HEK293 (cell line): ENCODE data around the gene UBASH3B.

Experiments
- CTCF ChIA-PET: fragments of 350-600 bp; formaldehyde crosslinking; extraction: SDS; loops from one replicate; lab custom pipeline; 2021; ENCODE audit warnings: antibody characterized with exemption; lab: Yijun Ruan, JAX
- POLR2A ChIA-PET: fragments of 300-600 bp; formaldehyde crosslinking; extraction: SDS; loops from one replicate; lab custom pipeline; 2020; ENCODE audit warnings: antibody characterized with exemption, inconsistent platforms; lab: Yijun Ruan, JAX
- H3K27ac ChIP-seq: fragments of 200-500 bp; sonication (Bioruptor generic); 2 replicates; pipeline ENCODE4 v1.5.1; 2014; ENCODE audit warnings: low read depth, low read length, control low read depth, inconsistent platforms; ENCODE audit errors: extremely low read depth
- H3K36me3 ChIP-seq, 2 experiments: fragments of 200-500 bp in 1 of 2; sonication (Bioruptor generic) in 1 of 2; 1 replicate in 1 of 2; 2 replicates in 1 of 2; pipeline ENCODE4 v1.5.1; 2014 to 2017; ENCODE audit warnings: inconsistent platforms in 2 of 2, low read length in 2 of 2; ENCODE audit not compliant: control insufficient read depth in 2 of 2, insufficient read depth in 1 of 2
- H3K4me1 ChIP-seq: fragments of 200-500 bp; sonication (Bioruptor generic); 2 replicates; pipeline ENCODE4 v1.5.1; 2014; ENCODE audit warnings: mild to moderate bottlenecking, low read length, inconsistent platforms; ENCODE audit not compliant: control insufficient read depth, insufficient read depth
- H3K4me3 ChIP-seq: 2 replicates; pipeline ENCODE4 v1.5.1; 2011; ENCODE audit warnings: low read depth, mild to moderate bottlenecking, control low read depth, low read length, moderate library complexity
- H3K9me3 ChIP-seq: fragments of 200-500 bp; sonication (Bioruptor generic); 2 replicates; pipeline ENCODE4 v1.5.1; 2014; ENCODE audit warnings: low read depth, low read length, inconsistent platforms; ENCODE audit not compliant: control insufficient read depth, insufficient read depth
- BCL11B ChIP-seq: fragments of 450-650 bp; formaldehyde crosslinking; IDR thresholded peaks from 2 replicates; pipeline ENCODE4 v1.5.1; 2016; ENCODE audit warnings: low read depth, missing biosample characterization, missing genetic modification characterization
- KLF1 ChIP-seq: fragments of 450-650 bp; formaldehyde crosslinking; IDR thresholded peaks from 2 replicates; pipeline ENCODE4 v1.5.1; 2016; ENCODE audit warnings: missing biosample characterization, missing genetic modification characterization
- KLF17 ChIP-seq: fragments of 450-650 bp; formaldehyde crosslinking; IDR thresholded peaks from 2 replicates; pipeline ENCODE4 v1.5.1; 2016; ENCODE audit warnings: missing biosample characterization, missing genetic modification characterization
- MYNN ChIP-seq: fragments of 450-650 bp; formaldehyde crosslinking; IDR thresholded peaks from 2 replicates; pipeline ENCODE4 v1.5.1; 2016; ENCODE audit warnings: missing biosample characterization, missing genetic modification characterization, borderline replicate concordance
- SP2 ChIP-seq: fragments of 450-650 bp; formaldehyde crosslinking; IDR thresholded peaks from 2 replicates; pipeline ENCODE4 v1.5.1; 2016; ENCODE audit warnings: missing biosample characterization, missing genetic modification characterization
- SP3 ChIP-seq: fragments of 450-650 bp; formaldehyde crosslinking; IDR thresholded peaks from 2 replicates; pipeline ENCODE4 v1.5.1; 2016; ENCODE audit warnings: missing biosample characterization, missing genetic modification characterization
- SP7 ChIP-seq: fragments of 450-650 bp; formaldehyde crosslinking; IDR thresholded peaks from 2 replicates; pipeline ENCODE4 v1.5.1; 2016; ENCODE audit warnings: missing biosample characterization, missing genetic modification characterization
- TCF7L2 ChIP-seq: IDR thresholded peaks from 2 replicates; pipeline ENCODE4 v1.6.1; 2011; ENCODE audit warnings: low read depth, mild to moderate bottlenecking, inconsistent platforms, low read length, moderate library complexity, borderline replicate concordance
- ZBTB11 ChIP-seq: fragments of 450-650 bp; formaldehyde crosslinking; conservative IDR thresholded peaks from 2 replicates; pipeline ENCODE4 v1.5.1; 2016; ENCODE audit warnings: low read depth, missing biosample characterization, missing genetic modification characterization
- ZFHX2 ChIP-seq: fragments of 450-650 bp; formaldehyde crosslinking; conservative IDR thresholded peaks from 2 replicates; pipeline ENCODE4 v1.5.1; 2016; ENCODE audit warnings: missing biosample characterization, missing genetic modification characterization
- ZIC2 ChIP-seq: fragments of 450-650 bp; formaldehyde crosslinking; IDR thresholded peaks from 2 replicates; pipeline ENCODE4 v1.5.1; 2016; ENCODE audit warnings: missing biosample characterization, missing genetic modification characterization
- ZNF132 ChIP-seq: fragments of 450-650 bp; formaldehyde crosslinking; IDR thresholded peaks from 2 replicates; pipeline ENCODE4 v1.5.1; 2017; ENCODE audit warnings: missing biosample characterization, missing genetic modification characterization, borderline replicate concordance
- ZNF133 ChIP-seq: fragments of 450-650 bp; formaldehyde crosslinking; IDR thresholded peaks from 2 replicates; pipeline ENCODE4 v1.5.1; 2016; ENCODE audit warnings: missing biosample characterization, missing genetic modification characterization
- ZNF223 ChIP-seq: fragments of 450-650 bp; formaldehyde crosslinking; IDR thresholded peaks from 2 replicates; pipeline ENCODE4 v1.5.1; 2016; ENCODE audit warnings: missing biosample characterization, missing genetic modification characterization
- ZNF24 ChIP-seq: fragments of 450-650 bp; formaldehyde crosslinking; IDR thresholded peaks from 2 replicates; pipeline ENCODE4 v1.5.1; 2016; ENCODE audit warnings: missing biosample characterization, missing genetic modification characterization
- ZNF280D ChIP-seq: fragments of 450-650 bp; formaldehyde crosslinking; IDR thresholded peaks from 2 replicates; pipeline ENCODE4 v1.5.1; 2016; ENCODE audit warnings: missing biosample characterization, missing genetic modification characterization
- ZNF335 ChIP-seq: fragments of 450-650 bp; formaldehyde crosslinking; conservative IDR thresholded peaks from 2 replicates; pipeline ENCODE4 v1.5.1; 2016; ENCODE audit warnings: missing biosample characterization, missing genetic modification characterization
- ZNF548 ChIP-seq: fragments of 450-650 bp; formaldehyde crosslinking; IDR thresholded peaks from 2 replicates; pipeline ENCODE4 v1.5.1; 2016; ENCODE audit warnings: missing biosample characterization, missing genetic modification characterization
- ZNF623 ChIP-seq: fragments of 450-650 bp; formaldehyde crosslinking; IDR thresholded peaks from 2 replicates; pipeline ENCODE4 v1.5.1; 2016; ENCODE audit warnings: missing biosample characterization, missing genetic modification characterization
- ZNF777 ChIP-seq: fragments of 450-650 bp; formaldehyde crosslinking; IDR thresholded peaks from 2 replicates; pipeline ENCODE4 v1.5.1; 2017; ENCODE audit warnings: missing biosample characterization, missing genetic modification characterization, borderline replicate concordance
- ZSCAN30 ChIP-seq: fragments of 450-650 bp; IDR thresholded peaks from 2 replicates; pipeline ENCODE4 v1.5.1; 2018; ENCODE audit warnings: missing biosample characterization, mild to moderate bottlenecking, missing genetic modification characterization, moderate library complexity

The UBASH3B gene

GRCh38 chr11:122717264-122717867 lies 61.8 kb downstream of the UBASH3B start:
- H3K9me3 ChIP-seq, result no peaks in the 10 kb centered on the region
- no peak overlapping the region for H3K27ac ChIP-seq
- ChIA-PET CTCF (no interaction called here), POLR2A (no interaction called here)
- no peak overlapping the region for H3K4me3 ChIP-seq
- H3K36me3 ChIP-seq, result no peaks in the 10 kb centered on the region
- H3K4me1 ChIP-seq, result 0 out of 2 replicates have a peak, but pooled peaks cover 3% of the 10 kb centered on the region
- TF ChIP-seq ZNF133 (tag by site-specific recombination) (no peak), ZNF623 (no peak), ZIC2 (tag by site-specific recombination) (0 out of 2 replicates have a peak, but pooled peaks have one; percentile 11), ZNF335 (tag by site-specific recombination) (no peak)

- H3K36me3 ChIP-seq, result no peaks in the 10 kb centered on the region
- TF ChIP-seq TCF7L2, result no peak
- TF ChIP-seq ZNF24 (tag by site-specific recombination), result no peak
- no peak for TF ChIP-seq ZNF132 (tag by site-specific recombination)
- no peak for TF ChIP-seq KLF1
- TF ChIP-seq BCL11B (tag by site-specific recombination), result no peak
- TF ChIP-seq ZNF777 (tag by site-specific recombination), result no peak
- POLR2A ChIA-PET, result no interaction called here
- H3K9me3 ChIP-seq, result no peaks in the 10 kb centered on the region
- CTCF ChIA-PET, result interaction anchor here (1.0 kb wide), 1 partner anchor 8 kb away, joined by 3 read pairs; no protein-coding TSS in a partner anchor
- no peak overlapping the region for H3K4me3 ChIP-seq
- 0 out of 2 replicates have a peak, but pooled peaks cover 3% of the 10 kb centered on the region for H3K4me1 ChIP-seq
- H3K27ac ChIP-seq, result no peak overlapping the region
Observed at GRCh38 chr11:122720107-122720881, 64.8 kb downstream of the UBASH3B start.

GRCh38 chr11:122721201-122721963 lies 65.9 kb downstream of the UBASH3B start:
- H3K36me3 ChIP-seq, result no peaks in the 10 kb centered on the region
- H3K9me3 ChIP-seq, result no peaks in the 10 kb centered on the region
- H3K4me3 ChIP-seq, result no peak overlapping the region
- POLR2A ChIA-PET, result no interaction called here
- CTCF ChIA-PET, result interaction anchor here (1.0 to 1.4 kb wide), 2 partner anchors 59 to 133 kb away, joined by 3 to 4 read pairs; no protein-coding TSS in a partner anchor
- no peak overlapping the region for H3K27ac ChIP-seq
- H3K4me1 ChIP-seq, result 0 out of 2 replicates have a peak, but pooled peaks cover 3% of the 10 kb centered on the region
- TF ChIP-seq ZFHX2, result no peak; the same call in 1 of the 2 replicates
- TF ChIP-seq ZNF280D, result no peak
- TF ChIP-seq ZNF223 (tag by site-specific recombination), result no peak
- TF ChIP-seq SP2 (tag by site-specific recombination), result no peak
- TF ChIP-seq SP3, result no peak
- TF ChIP-seq ZNF335 (tag by site-specific recombination), result no peak
- TF ChIP-seq ZSCAN30, result no peak
- no peak for TF ChIP-seq MYNN
- no peak for TF ChIP-seq ZBTB11
- TF ChIP-seq ZNF548 (tag by site-specific recombination), result no peak
- TF ChIP-seq KLF17, result no peak
- TF ChIP-seq SP7 (tag by site-specific recombination), result no peak
